Endodermal cell (in vitro differentiated cells): ENCODE results near the gene VPS9D1. TPM values are rescaled to one million over a fixed set of nuclear protein-coding genes. Genes with fewer than 3 reads are reported as not detected.
A peak's percentile ranks its signal among the peaks of the same experiment; 100 is the strongest.

ENCODE experiments used
- DNase-seq: peaks from one replicate; pipeline ENCODE4 v3.0.0-alpha.2; 2017
- H3K27ac ChIP-seq: 2 replicates; pipeline ENCODE4 v1.5.1; 2013; ENCODE audit warnings: mild to moderate bottlenecking, low read depth, low read length, moderate library complexity
- H3K27me3 ChIP-seq: 2 replicates; pipeline ENCODE4 v1.6.1; 2013; ENCODE audit warnings: mild to moderate bottlenecking, low read length, moderate library complexity; ENCODE audit not compliant: insufficient read depth, control insufficient read depth, poor library complexity, severe bottlenecking
- H3K36me3 ChIP-seq: 2 replicates; pipeline ENCODE4 v1.7.0; 2013; ENCODE audit warnings: mild to moderate bottlenecking, low read length, moderate library complexity; ENCODE audit not compliant: control insufficient read depth, insufficient read depth
- H3K4me1 ChIP-seq: one replicate; pipeline ENCODE4 v1.7.0; 2013; ENCODE audit warnings: low read length; ENCODE audit not compliant: control insufficient read depth, insufficient read depth
- H3K4me3 ChIP-seq: 2 replicates; pipeline ENCODE4 v1.5.1; 2013; ENCODE audit warnings: mild to moderate bottlenecking, low read length, moderate library complexity
- H3K9ac ChIP-seq: 2 replicates; pipeline ENCODE4 v1.6.1; 2013; ENCODE audit warnings: mild to moderate bottlenecking, low read length, moderate library complexity; ENCODE audit not compliant: poor library complexity, severe bottlenecking; ENCODE audit errors: extremely low read depth
- H3K9me3 ChIP-seq: 2 replicates; pipeline ENCODE4 v1.6.1; 2013; ENCODE audit warnings: mild to moderate bottlenecking, low read length, moderate library complexity; ENCODE audit not compliant: control insufficient read depth
- H3K27ac Mint-ChIP-seq: 2 replicates; pipeline ENCODE4 v1.8.0; 2020; ENCODE audit warnings: mixed read lengths
- H3K27me3 Mint-ChIP-seq: 2 replicates; pipeline ENCODE4 v1.8.0; 2021; ENCODE audit warnings: mild to moderate bottlenecking, mixed read lengths; ENCODE audit not compliant: insufficient read depth
- H3K36me3 Mint-ChIP-seq: 2 replicates; pipeline ENCODE4 v1.8.0; 2020; ENCODE audit warnings: low read depth, mixed read lengths
- H3K4me1 Mint-ChIP-seq: 2 replicates; pipeline ENCODE4 v1.8.0; 2020; ENCODE audit warnings: mixed read lengths
- H3K4me3 Mint-ChIP-seq: 2 replicates; pipeline ENCODE4 v1.8.0; 2020; ENCODE audit warnings: mild to moderate bottlenecking, moderate library complexity, mixed read lengths
- H3K9me3 Mint-ChIP-seq: 2 replicates; pipeline ENCODE4 v1.8.0; 2020; ENCODE audit warnings: mild to moderate bottlenecking, mixed read lengths
- WGBS, 2 experiments: methylation state at CpG; one replicate each; pipeline versions ENCODE4 v1.1.5 to v1.1.7; 2013; ENCODE audit warnings: missing lambda C conversion rate in 2 of 2, mixed read lengths in 1 of 2; ENCODE audit not compliant: insufficient coverage in 1 of 2, insufficient read length in 1 of 2; 5-methylcytosine and 5-hydroxymethylcytosine counted together
- total RNA-seq, 2 donors: library from RNA; stranded (reverse); fragmentation: NEBNext Ultra II Directional in 1 of 2; extraction: Animal tissue kit (Norgen Biotek cat#: 25700) in 1 of 2; gene quantifications; 2 replicates in 1 of 2; 3 replicates in 1 of 2; pipeline ENCODE4 v1.2.1, GENCODE V29; 2021
- TF ChIP-seq, protein P1 (sequence below): fragments of 200-600 bp; sonication (generic); conservative IDR thresholded peaks from 2 replicates; pipeline ENCODE4 v1.5.0; 2021; ENCODE audit warnings: antibody characterized with exemption, mild to moderate bottlenecking

VPS9D1 gene
- total RNA-seq, 2 donors from 2014 or later = 7.4 to 10.0 TPM

DNA sequence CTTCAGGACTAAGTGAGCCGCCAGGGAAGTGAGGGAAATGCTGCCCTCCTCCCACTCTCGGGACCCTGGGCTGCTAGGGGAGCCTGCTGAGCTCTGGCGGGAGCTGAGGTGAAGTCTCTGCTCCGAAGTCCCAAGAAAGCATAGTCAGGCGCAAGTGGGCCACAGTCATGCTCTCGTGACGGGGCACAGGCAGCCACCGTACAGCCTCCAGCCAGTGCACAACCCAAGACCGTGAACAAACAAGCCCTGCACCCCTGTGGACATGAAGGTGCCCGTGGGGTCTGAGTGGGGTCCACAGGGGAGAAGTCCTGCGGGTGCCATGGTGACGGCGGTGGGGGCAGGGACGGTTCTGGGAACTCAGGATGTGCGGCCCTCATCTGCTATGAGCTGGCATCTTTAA is 25.3 kb upstream of the VPS9D1 start:
- TF ChIP-seq, protein P1, sequence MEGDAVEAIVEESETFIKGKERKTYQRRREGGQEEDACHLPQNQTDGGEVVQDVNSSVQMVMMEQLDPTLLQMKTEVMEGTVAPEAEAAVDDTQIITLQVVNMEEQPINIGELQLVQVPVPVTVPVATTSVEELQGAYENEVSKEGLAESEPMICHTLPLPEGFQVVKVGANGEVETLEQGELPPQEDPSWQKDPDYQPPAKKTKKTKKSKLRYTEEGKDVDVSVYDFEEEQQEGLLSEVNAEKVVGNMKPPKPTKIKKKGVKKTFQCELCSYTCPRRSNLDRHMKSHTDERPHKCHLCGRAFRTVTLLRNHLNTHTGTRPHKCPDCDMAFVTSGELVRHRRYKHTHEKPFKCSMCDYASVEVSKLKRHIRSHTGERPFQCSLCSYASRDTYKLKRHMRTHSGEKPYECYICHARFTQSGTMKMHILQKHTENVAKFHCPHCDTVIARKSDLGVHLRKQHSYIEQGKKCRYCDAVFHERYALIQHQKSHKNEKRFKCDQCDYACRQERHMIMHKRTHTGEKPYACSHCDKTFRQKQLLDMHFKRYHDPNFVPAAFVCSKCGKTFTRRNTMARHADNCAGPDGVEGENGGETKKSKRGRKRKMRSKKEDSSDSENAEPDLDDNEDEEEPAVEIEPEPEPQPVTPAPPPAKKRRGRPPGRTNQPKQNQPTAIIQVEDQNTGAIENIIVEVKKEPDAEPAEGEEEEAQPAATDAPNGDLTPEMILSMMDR = no peak
- H3K4me3 Mint-ChIP-seq = no peak overlapping the region
- WGBS, 2 experiments = 94 to 95% methylated on average over 14 to 15 of the region's 15 CpGs

DNA sequence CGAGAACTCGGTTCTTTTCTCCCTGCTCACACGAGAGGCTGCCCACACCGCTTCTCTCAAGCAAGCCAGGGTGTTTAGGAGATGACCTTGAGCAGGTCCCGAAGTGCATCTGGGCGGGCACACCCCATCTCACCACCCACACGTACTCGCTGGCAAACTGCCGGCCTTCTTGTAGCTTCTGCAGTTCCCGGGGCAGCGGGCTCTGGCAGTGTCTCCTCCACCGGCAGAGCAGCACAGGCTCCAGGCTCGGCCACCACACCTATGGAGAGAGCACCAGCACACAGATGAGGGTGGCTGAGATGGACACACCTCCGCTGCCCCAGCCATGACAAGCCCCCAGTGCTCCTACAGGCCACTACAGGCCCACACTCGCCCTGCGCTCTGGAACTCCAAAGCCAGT is 24.1 kb upstream of the VPS9D1 start:
- H3K36me3 ChIP-seq = peaks cover 90% of the 10 kb centered on the region
- Mint-ChIP-seq H3K4me3 (no peak overlapping the region), H3K27ac (no peak overlapping the region), H3K9me3 (no peaks in the 10 kb centered on the region), H3K4me1 (no peaks in the 10 kb centered on the region), H3K27me3 (no peaks in the 10 kb centered on the region), H3K36me3 (peaks cover 70% of the 10 kb centered on the region)
- no peak overlapping the region for H3K27ac ChIP-seq
- DNase-seq = no peak
- H3K4me3 ChIP-seq = no peak overlapping the region
- TF ChIP-seq, protein P1 = no peak
- H3K27me3 ChIP-seq = no peaks in the 10 kb centered on the region
- no peaks in the 10 kb centered on the region for H3K9me3 ChIP-seq
- no peak overlapping the region for H3K9ac ChIP-seq
- H3K4me1 ChIP-seq = no peaks in the 10 kb centered on the region
- 95 to 98% methylated on average over 7 to 16 of the region's 16 CpGs for WGBS, 2 experiments

More for the DNA sequence above, 25.3 kb upstream of the VPS9D1 start:
- H3K27ac Mint-ChIP-seq = no peak overlapping the region
- Histone ChIP-seq H3K9ac (no peak overlapping the region), H3K27ac (no peak overlapping the region), H3K36me3 (peaks cover 86% of the 10 kb centered on the region), H3K4me1 (no peaks in the 10 kb centered on the region), H3K4me3 (no peak overlapping the region), H3K27me3 (no peaks in the 10 kb centered on the region), H3K9me3 (no peaks in the 10 kb centered on the region)
- H3K4me1 Mint-ChIP-seq = no peaks in the 10 kb centered on the region
- H3K36me3 Mint-ChIP-seq = peaks cover 69% of the 10 kb centered on the region
- no peaks in the 10 kb centered on the region for H3K9me3 Mint-ChIP-seq
- no peaks in the 10 kb centered on the region for H3K27me3 Mint-ChIP-seq
- DNase-seq = no peak

DNA sequence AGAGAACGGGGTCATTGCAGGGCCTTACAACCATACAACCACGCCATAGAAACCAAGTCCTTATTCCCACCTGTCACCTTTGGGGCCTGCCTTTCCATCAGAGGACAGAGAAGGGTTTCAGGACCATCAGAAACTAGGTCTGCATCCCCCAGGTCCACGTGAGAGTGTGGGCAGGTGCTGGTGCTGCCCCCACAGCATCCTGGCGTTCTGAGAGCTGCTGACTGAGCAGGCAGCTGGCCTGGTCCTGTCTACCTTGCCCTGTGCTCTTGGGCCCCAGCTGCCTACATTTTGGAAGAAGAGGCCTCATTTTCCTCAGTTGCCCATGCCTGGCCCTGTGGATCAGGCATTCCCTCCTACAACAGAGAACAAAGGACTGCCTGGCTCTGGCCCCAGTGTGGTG is 22.2 kb upstream of the VPS9D1 start:
- no peaks in the 10 kb centered on the region for H3K27me3 Mint-ChIP-seq
- Histone ChIP-seq H3K9ac (no peak overlapping the region), H3K27me3 (no peaks in the 10 kb centered on the region), H3K36me3 (peaks cover 90% of the 10 kb centered on the region), H3K4me3 (no peak overlapping the region), H3K4me1 (no peaks in the 10 kb centered on the region), H3K9me3 (no peaks in the 10 kb centered on the region), H3K27ac (no peak overlapping the region)
- 88 to 91% methylated on average over 2 to 4 of the region's 4 CpGs for WGBS, 2 experiments
- no peaks in the 10 kb centered on the region for H3K9me3 Mint-ChIP-seq
- no peaks in the 10 kb centered on the region for H3K4me1 Mint-ChIP-seq
- H3K4me3 Mint-ChIP-seq = no peak overlapping the region
- H3K36me3 Mint-ChIP-seq = peaks cover 70% of the 10 kb centered on the region
- TF ChIP-seq, protein P1 = no peak
- no peak for DNase-seq
- H3K27ac Mint-ChIP-seq = peak overlapping the region; percentile 66
